ENCODE measurements around the gene TPRA1. TPM values are rescaled to one million over a fixed set of nuclear protein-coding genes. Genes with fewer than 3 reads are reported as not detected.
A peak's percentile ranks its signal among the peaks of the same experiment; 100 is the strongest.

TPRA1 gene
- total and polyA plus RNA-seq, 2 of the 4 experiments (the other 2 are of a cell fraction) = 17.9 to 40.1 TPM

- H3K9ac ChIP-seq (ENCODE audit: low read depth, low read length) = no peak overlapping the region
- no peak overlapping the region for H2BK5ac ChIP-seq (ENCODE audit: low read depth, low read length, poor library complexity, severe bottlenecking)
- H4K5ac ChIP-seq (ENCODE audit: low read depth, low read length) = no peak overlapping the region
- 100% methylated on average over 1 of the region's 5 CpGs; no CpG with 5 or more reads in 1 of the 2 experiments for WGBS, 2 experiments (ENCODE audit: extremely low coverage in 2 of 2, insufficient read length in 1 of 2)
- H2BK20ac ChIP-seq (ENCODE audit: low read depth, low read length) = no peak overlapping the region
- peaks cover 2% of the 10 kb centered on the region; the same call in 1 of the 2 replicates for H3K4me1 ChIP-seq (ENCODE audit: control insufficient read depth, insufficient read depth, low read length)
- peak; percentile 47 for DNase-seq
- H3K4me3 ChIP-seq (ENCODE audit: insufficient read depth, low read depth, low read length) = no peak overlapping the region
- no peaks in the 10 kb centered on the region for H3K36me3 ChIP-seq (ENCODE audit: control insufficient read depth, insufficient read depth, low read length)
- H3K56ac ChIP-seq (ENCODE audit: extremely low read depth, insufficient read depth, low read length) = no peak overlapping the region
- POLR2A ChIA-PET (ENCODE audit: unreplicated experiment) = no interaction called here
- H2AFZ ChIP-seq (replicated peaks; ENCODE audit: low read length, poor library complexity) = no peak overlapping the region
- in situ Hi-C loops (cut with MboI; ENCODE audit: low sequenced_read_pairs) = no loop called here
- H2AK9ac ChIP-seq (replicated peaks; ENCODE audit: low read depth, low read length, poor library complexity) = no peak overlapping the region
- peak; percentile 88 for ATAC-seq (ENCODE audit: low read depth)
- no peaks in the 10 kb centered on the region for H4K20me1 ChIP-seq (ENCODE audit: insufficient read depth, low read length)
- H3K27me3 ChIP-seq (ENCODE audit: control insufficient read depth, insufficient read depth, low read length) = peaks cover 15% of the 10 kb centered on the region
- no peak overlapping the region for H4K8ac ChIP-seq (ENCODE audit: low read depth in 2 of 2, low read length in 2 of 2)
- H2BK15ac ChIP-seq (ENCODE audit: low read depth, low read length) = no peak overlapping the region
- no peaks in the 10 kb centered on the region for H3K79me1 ChIP-seq (ENCODE audit: low read depth in 1 of 2, low read length in 2 of 2)
- no peak overlapping the region for H3K14ac ChIP-seq (replicated peaks; ENCODE audit: low read depth, low read length)
- H2AK5ac ChIP-seq (ENCODE audit: low read depth, low read length) = no peak overlapping the region
- no peak overlapping the region for H4K91ac ChIP-seq (ENCODE audit: insufficient read depth, low read depth, low read length)
- no TSS peak for BruUV-seq (replicated peaks)
- H3K18ac ChIP-seq (ENCODE audit: low read depth, low read length) = no peak overlapping the region
- H2BK120ac ChIP-seq (ENCODE audit: low read depth, low read length) = no peak overlapping the region
- no peak overlapping the region for H3K4me2 ChIP-seq (ENCODE audit: low read depth, low read length)
- H3K9me3 ChIP-seq (ENCODE audit: control insufficient read depth, insufficient read depth, low read length) = no peaks in the 10 kb centered on the region
- no peak for TF ChIP-seq NFE2L2 (IDR thresholded peaks at IDR 0.05; ENCODE audit: low read depth, low read length)
- TF ChIP-seq CHD1 (IDR thresholded peaks at IDR 0.05; ENCODE audit: low read depth, low read length) = no peak
- no peak for TF ChIP-seq POLR2A (IDR thresholded peaks at IDR 0.05; ENCODE audit: low read depth, low read length)
- TF ChIP-seq ELK1 (IDR thresholded peaks at IDR 0.05; ENCODE audit: borderline replicate concordance, low read depth, low read length) = no peak
- TF ChIP-seq RCOR1 (IDR thresholded peaks at IDR 0.05; ENCODE audit: insufficient replicate concordance, low read length) = no peak
- no peak for TF ChIP-seq MAFK (IDR thresholded peaks at IDR 0.05; ENCODE audit: low read depth, low read length)
- no peak for TF ChIP-seq FOS (IDR thresholded peaks at IDR 0.05; ENCODE audit: low read depth, low read length)
- TF ChIP-seq MXI1 (IDR thresholded peaks at IDR 0.05; ENCODE audit: borderline replicate concordance, low read depth, low read length) = no peak
- no peak for TF ChIP-seq CEBPB (IDR thresholded peaks at IDR 0.05; ENCODE audit: low read depth, low read length)
- TF ChIP-seq USF2 (IDR thresholded peaks at IDR 0.05; ENCODE audit: low read depth, low read length) = no peak; the same call in 1 of the 2 replicates
- TF ChIP-seq RFX5 (IDR thresholded peaks at IDR 0.05; ENCODE audit: low read depth, low read length) = no peak
- TF ChIP-seq MAZ (IDR thresholded peaks at IDR 0.05; ENCODE audit: borderline replicate concordance, low read depth, low read length) = no peak
- H3K23ac ChIP-seq (ENCODE audit: low read depth, low read length) = no peak overlapping the region
- no peak overlapping the region for H3K27ac ChIP-seq (ENCODE audit: insufficient read depth, low read length)
- CTCF ChIA-PET = interaction anchor here (1.0 kb wide), 1 partner anchor 13 kb away, joined by 3 read pairs; no protein-coding TSS in a partner anchor
- dilution Hi-C loops (cut with HindIII; ENCODE audit: low sequenced_read_pairs, unreplicated experiment) = no loop called here
- no peaks in the 10 kb centered on the region for H3K9me1 ChIP-seq (ENCODE audit: insufficient read depth, low read length)
- no peak overlapping the region for H3K4ac ChIP-seq (ENCODE audit: low read depth, low read length)
- intact Hi-C loops (cut with micrococcal nuclease) = no loop called here
Observed at GRCh38 chr3:127639173-127640041, 48.9 kb upstream of the TPRA1 start.
